Type B pancreatic cell (in vitro differentiated cells): Measurements from ENCODE around the gene COL1A2. TPM values are rescaled to one million over a fixed set of nuclear protein-coding genes. Genes with fewer than 3 reads are reported as not detected.

Experiments
- DNase-seq: peaks from one replicate; pipeline ENCODE4 v3.0.0; 2021; ENCODE audit warnings: mixed read lengths; ENCODE audit not compliant: unreplicated experiment; ENCODE audit errors: extremely low spot score
- H3K27ac Mint-ChIP-seq: 2 replicates; pipeline ENCODE4 v1.8.0; 2021; ENCODE audit warnings: mild to moderate bottlenecking, mixed read lengths
- H3K27me3 Mint-ChIP-seq: 2 replicates; pipeline ENCODE4 v1.8.0; 2021; ENCODE audit warnings: mixed read lengths
- H3K36me3 Mint-ChIP-seq: 2 replicates; pipeline ENCODE4 v1.8.0; 2021; ENCODE audit warnings: mixed read lengths
- H3K4me1 Mint-ChIP-seq: one replicate; pipeline ENCODE4 v1.8.0; 2021; ENCODE audit warnings: mixed read lengths; ENCODE audit not compliant: unreplicated experiment
- H3K4me3 Mint-ChIP-seq: 2 replicates; pipeline ENCODE4 v1.8.0; 2021; ENCODE audit warnings: mild to moderate bottlenecking, mixed read lengths
- H3K9me3 Mint-ChIP-seq: 2 replicates; pipeline ENCODE4 v1.8.0; 2021; ENCODE audit warnings: mixed read lengths
- CTCF ChIP-seq: fragments of 200-600 bp; sonication (generic); conservative IDR thresholded peaks from 2 replicates; pipeline ENCODE4 v1.5.0; 2021; ENCODE audit warnings: antibody characterized with exemption, mild to moderate bottlenecking
- total RNA-seq: library from RNA; stranded (reverse); gene quantifications from 2 replicates; pipeline ENCODE4 v1.2.1, GENCODE V29; 2021; ENCODE audit warnings: low replicate concordance

The COL1A2 gene
- total RNA-seq, 1 donor from 2014 or later = 692 TPM

DNA sequence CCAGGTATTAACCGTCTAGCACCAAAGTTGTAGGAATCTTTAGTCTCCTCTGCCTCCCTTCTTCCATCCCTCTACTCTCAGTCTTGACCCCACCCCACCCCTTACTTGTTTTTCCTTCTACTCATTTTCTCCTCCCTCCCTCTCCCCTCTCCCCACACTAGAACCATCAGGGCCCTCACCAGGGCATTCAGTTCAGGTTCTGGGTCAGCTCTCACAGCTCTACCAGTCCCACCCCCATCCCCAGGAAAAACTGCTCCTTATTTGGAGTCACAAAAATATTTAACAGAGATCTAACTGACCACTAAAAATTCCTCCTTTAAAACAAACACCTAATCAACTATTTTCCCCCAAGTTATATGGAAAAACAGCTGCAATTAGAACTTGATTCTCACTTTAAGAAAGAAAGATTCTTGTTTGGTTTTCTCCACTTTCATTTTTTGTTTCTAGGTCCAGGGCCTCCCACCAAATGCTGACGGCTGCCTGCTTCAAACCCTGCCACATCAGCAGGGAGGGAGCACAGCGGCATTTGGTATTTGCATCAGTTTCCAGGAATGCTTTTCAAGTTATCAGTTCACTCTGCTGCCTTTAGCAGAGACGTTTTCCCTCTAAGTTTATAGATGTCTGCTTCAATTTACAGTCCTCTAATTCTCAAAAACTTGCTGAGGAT, 2.8 kb upstream of the COL1A2 start:
- no peak for DNase-seq
- TF ChIP-seq CTCF = no peak
- H3K27ac Mint-ChIP-seq = peak overlapping the region; percentile 76
- peaks cover 8% of the 10 kb centered on the region for H3K36me3 Mint-ChIP-seq
- peak overlapping the region; percentile 94 for H3K4me3 Mint-ChIP-seq
- peaks cover 27% of the 10 kb centered on the region for H3K4me1 Mint-ChIP-seq
- peaks cover 18% of the 10 kb centered on the region for H3K27me3 Mint-ChIP-seq
- H3K9me3 Mint-ChIP-seq = no peaks in the 10 kb centered on the region

DNA sequence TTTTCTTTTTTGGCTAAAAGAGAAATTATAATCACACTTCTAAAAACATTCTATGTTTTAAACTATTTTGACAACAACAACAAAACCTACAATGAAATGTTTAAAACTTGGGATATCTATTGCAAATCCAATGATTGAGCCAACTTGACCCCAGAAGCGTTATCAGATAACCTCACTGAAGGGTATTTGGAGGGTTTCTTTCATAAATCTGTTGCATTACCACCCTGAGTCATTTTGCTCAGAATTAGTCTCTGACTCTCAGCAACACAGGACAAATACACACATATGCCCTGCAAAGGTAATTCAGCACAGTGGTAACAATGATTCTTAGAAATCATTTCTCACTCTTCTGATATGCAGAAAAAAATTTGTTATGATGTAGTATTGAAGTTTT, 2.3 kb upstream of the COL1A2 start:
- peaks cover 27% of the 10 kb centered on the region for H3K4me1 Mint-ChIP-seq
- H3K9me3 Mint-ChIP-seq = no peaks in the 10 kb centered on the region
- no peak for TF ChIP-seq CTCF
- peak overlapping the region; percentile 94 for H3K4me3 Mint-ChIP-seq
- H3K27me3 Mint-ChIP-seq = peaks cover 18% of the 10 kb centered on the region
- peak overlapping the region; percentile 76 for H3K27ac Mint-ChIP-seq
- H3K36me3 Mint-ChIP-seq = peaks cover 9% of the 10 kb centered on the region
- DNase-seq = no peak

GRCh38 chr7:94393246-94394108, 1.2 kb upstream of the COL1A2 start:
- peak overlapping the region; percentile 94 for H3K4me3 Mint-ChIP-seq
- TF ChIP-seq CTCF = no peak
- peak overlapping the region; percentile 80 for H3K27ac Mint-ChIP-seq
- no peaks in the 10 kb centered on the region for H3K9me3 Mint-ChIP-seq
- peaks cover 18% of the 10 kb centered on the region for H3K27me3 Mint-ChIP-seq
- H3K4me1 Mint-ChIP-seq = peaks cover 27% of the 10 kb centered on the region
- DNase-seq = no peak
- H3K36me3 Mint-ChIP-seq = peaks cover 9% of the 10 kb centered on the region

DNA sequence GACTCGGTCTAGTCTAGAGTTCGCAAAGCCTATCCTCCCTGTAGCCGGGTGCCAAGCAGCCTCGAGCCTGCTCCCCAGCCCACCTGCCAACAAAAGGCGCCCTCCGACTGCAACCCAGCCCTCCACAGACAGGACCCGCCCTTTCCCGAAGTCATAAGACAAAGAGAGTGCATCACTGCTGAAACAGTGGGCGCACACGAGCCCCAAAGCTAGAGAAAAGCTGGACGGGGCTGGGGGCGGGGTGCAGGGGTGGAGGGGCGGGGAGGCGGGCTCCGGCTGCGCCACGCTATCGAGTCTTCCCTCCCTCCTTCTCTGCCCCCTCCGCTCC, 622 bp upstream of the COL1A2 start:
- H3K36me3 Mint-ChIP-seq = peaks cover 9% of the 10 kb centered on the region
- peaks cover 27% of the 10 kb centered on the region for H3K4me1 Mint-ChIP-seq
- H3K27ac Mint-ChIP-seq = peak overlapping the region; percentile 80
- no peak for TF ChIP-seq CTCF
- H3K27me3 Mint-ChIP-seq = peaks cover 18% of the 10 kb centered on the region
- no peak for DNase-seq
- H3K4me3 Mint-ChIP-seq = peak overlapping the region; percentile 94
- no peaks in the 10 kb centered on the region for H3K9me3 Mint-ChIP-seq

DNA sequence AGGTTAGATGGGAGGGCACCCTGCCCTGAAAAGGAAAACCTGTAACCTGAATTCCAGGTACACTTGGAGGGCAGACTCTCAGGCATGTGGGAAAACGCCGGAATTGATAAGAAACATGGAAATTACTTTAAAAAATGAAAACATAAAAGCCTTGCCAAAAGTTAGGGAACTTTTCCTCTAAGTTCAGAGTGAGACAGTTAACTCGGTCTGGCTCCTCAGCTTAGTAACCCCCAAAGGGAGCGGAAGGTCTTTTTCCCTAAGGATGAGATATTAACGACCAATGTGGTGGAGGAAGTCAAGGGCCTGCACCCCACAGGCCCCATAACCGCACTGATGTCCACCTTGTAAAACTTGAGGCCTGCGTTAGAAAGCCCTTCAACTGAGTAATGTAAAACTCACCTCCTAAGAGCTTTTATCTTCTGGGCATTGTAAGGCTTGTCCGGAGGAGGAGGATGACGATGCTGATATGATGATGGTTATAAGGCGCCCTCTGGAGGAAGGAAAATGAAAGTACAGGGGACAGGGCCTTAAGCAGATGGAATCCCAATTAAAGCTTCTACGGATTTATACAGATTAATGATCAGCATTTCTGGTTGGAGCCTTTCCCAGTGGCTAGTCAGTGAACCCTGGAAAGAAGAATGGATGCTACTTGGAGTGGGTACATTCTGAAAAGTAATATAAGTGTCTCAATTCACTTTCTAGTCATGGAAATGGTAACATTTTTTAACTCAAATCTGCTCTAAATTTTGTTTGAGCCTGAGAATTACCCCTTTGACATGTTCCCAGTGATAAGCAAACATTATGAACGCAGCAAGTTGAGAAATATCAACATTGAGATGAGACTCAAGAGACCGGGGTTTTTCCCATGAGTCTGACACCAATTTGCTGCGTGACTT, 694 bp downstream of the COL1A2 start:
- TF ChIP-seq CTCF = peak; percentile 91
- peaks cover 27% of the 10 kb centered on the region for H3K4me1 Mint-ChIP-seq
- DNase-seq = no peak
- peak overlapping the region; percentile 94 for H3K4me3 Mint-ChIP-seq
- peaks cover 18% of the 10 kb centered on the region for H3K27me3 Mint-ChIP-seq
- H3K27ac Mint-ChIP-seq = peak overlapping the region; percentile 80
- peaks cover 9% of the 10 kb centered on the region for H3K36me3 Mint-ChIP-seq
- H3K9me3 Mint-ChIP-seq = no peaks in the 10 kb centered on the region
